SH-SY5Y (cell line): ENCODE results near the gene DPH3.

ENCODE experiments used
- GATA2 ChIP-seq: IDR thresholded peaks from 2 replicates; pipeline ENCODE4 v1.6.1; 2011; ENCODE audit warnings: mild to moderate bottlenecking, low read depth, low read length
- GATA3 ChIP-seq: IDR thresholded peaks from 2 replicates; pipeline ENCODE4 v1.6.1; 2011; ENCODE audit warnings: low read depth, mild to moderate bottlenecking, low read length, moderate library complexity

GRCh38 chr3:16233806-16234205 is 30.9 kb downstream of the DPH3 start:
- TF ChIP-seq GATA3 (no peak), GATA2 (no peak)
